SJSA1 (cell line): ENCODE results near the gene COL20A1. TPM values are rescaled to one million over a fixed set of nuclear protein-coding genes. Genes with fewer than 3 reads are reported as not detected.

ENCODE experiments used
- DNase-seq, 2 experiments: peaks; one replicate each; pipeline ENCODE4 v3.0.0-alpha.2; 2015 to 2020; ENCODE audit warnings: low spot score in 2 of 2, low read depth in 1 of 2
- H3K27ac ChIP-seq: fragments of 250-450 bp; sonication (Bioruptor Pico); 2 replicates; pipeline ENCODE4 v1.5.1; 2020; ENCODE audit warnings: mild to moderate bottlenecking, moderate library complexity
- H3K27me3 ChIP-seq: fragments of 250-450 bp; sonication (Bioruptor Pico); replicated peaks from 2 replicates; pipeline ENCODE4 v1.5.1; 2020; ENCODE audit warnings: mild to moderate bottlenecking, moderate library complexity
- H3K36me3 ChIP-seq: fragments of 250-450 bp; sonication (Bioruptor Pico); 2 replicates; pipeline ENCODE4 v1.5.1; 2020; ENCODE audit warnings: mild to moderate bottlenecking
- H3K4me1 ChIP-seq: fragments of 250-450 bp; sonication (Bioruptor Pico); replicated peaks from 2 replicates; pipeline ENCODE4 v1.6.1; 2021; ENCODE audit warnings: mild to moderate bottlenecking
- H3K4me3 ChIP-seq: fragments of 250-450 bp; sonication (Bioruptor Pico); 2 replicates; pipeline ENCODE4 v1.5.1; 2020; ENCODE audit warnings: mild to moderate bottlenecking
- H3K9me3 ChIP-seq: fragments of 250-450 bp; sonication (Bioruptor Pico); replicated peaks from 2 replicates; pipeline ENCODE4 v1.5.1; 2020; ENCODE audit warnings: mild to moderate bottlenecking
- total RNA-seq: library from RNA; depleted of rRNA; stranded (reverse); fragments of >200 nt; shearing (Covaris generic); gene quantifications from 2 replicates; pipeline ENCODE4 v1.2.3, GENCODE V29; 2014

The COL20A1 gene
- total RNA-seq, 1 experiment from 2014 or later = not detected

- Histone ChIP-seq H3K4me3 (no peak overlapping the region), H3K27me3 (peaks cover 57% of the 10 kb centered on the region), H3K36me3 (no peaks in the 10 kb centered on the region), H3K4me1 (no peaks in the 10 kb centered on the region), H3K9me3 (no peaks in the 10 kb centered on the region), H3K27ac (no peak overlapping the region)
- DNase-seq = no peak
Measured at GRCh38 chr20:63265891-63266515, 27.0 kb upstream of the COL20A1 start.

- H3K4me3 ChIP-seq = no peak overlapping the region
- DNase-seq = no peak
- H3K27me3 ChIP-seq = peaks cover 46% of the 10 kb centered on the region
- no peak overlapping the region for H3K27ac ChIP-seq
- H3K4me1 ChIP-seq = no peaks in the 10 kb centered on the region; the same call in 1 of the 2 replicates
- no peaks in the 10 kb centered on the region for H3K9me3 ChIP-seq
- peaks cover 2% of the 10 kb centered on the region for H3K36me3 ChIP-seq
Measured at GRCh38 chr20:63267691-63268090, 25.3 kb upstream of the COL20A1 start.

GRCh38 chr20:63268256-63268655 is 24.7 kb upstream of the COL20A1 start:
- H3K36me3 ChIP-seq = peaks cover 5% of the 10 kb centered on the region
- H3K4me1 ChIP-seq = peaks cover under 1% of the 10 kb centered on the region
- no peak overlapping the region for H3K27ac ChIP-seq
- H3K9me3 ChIP-seq = no peaks in the 10 kb centered on the region
- DNase-seq = no peak
- peaks cover 40% of the 10 kb centered on the region for H3K27me3 ChIP-seq
- H3K4me3 ChIP-seq = no peak overlapping the region

GRCh38 chr20:63268671-63269439 is 24.1 kb upstream of the COL20A1 start:
- no peak for DNase-seq
- H3K27ac ChIP-seq = no peak overlapping the region

GRCh38 chr20:63269724-63270123 is 23.3 kb upstream of the COL20A1 start:
- Histone ChIP-seq H3K9me3 (no peaks in the 10 kb centered on the region), H3K4me1 (peaks cover 12% of the 10 kb centered on the region), H3K4me3 (no peak overlapping the region), H3K27ac (no peak overlapping the region), H3K27me3 (peaks cover 26% of the 10 kb centered on the region), H3K36me3 (peaks cover 8% of the 10 kb centered on the region)
- DNase-seq = no peak

More at GRCh38 chr20:63268671-63269439, 24.1 kb upstream of the COL20A1 start:
- H3K9me3 ChIP-seq = no peaks in the 10 kb centered on the region
- peaks cover 34% of the 10 kb centered on the region for H3K27me3 ChIP-seq
- H3K36me3 ChIP-seq = peaks cover 5% of the 10 kb centered on the region
- no peak overlapping the region for H3K4me3 ChIP-seq
- peaks cover 6% of the 10 kb centered on the region for H3K4me1 ChIP-seq

- Histone ChIP-seq H3K4me1 (peaks cover 12% of the 10 kb centered on the region), H3K9me3 (no peaks in the 10 kb centered on the region), H3K4me3 (no peak overlapping the region), H3K27ac (no peak overlapping the region), H3K27me3 (peaks cover 18% of the 10 kb centered on the region), H3K36me3 (peaks cover 19% of the 10 kb centered on the region)
- no peak for DNase-seq
Measured at GRCh38 chr20:63270606-63271325, 22.2 kb upstream of the COL20A1 start.

GRCh38 chr20:63272105-63273058 is 20.6 kb upstream of the COL20A1 start, which contains the start of gene ARFGAP1:
ARFGAP1 (plus strand) TSS chr20:63272813; CDS start chr20:63275581, 2,768 bp downstream.
- H3K4me1 ChIP-seq = peaks cover 12% of the 10 kb centered on the region
- peak; percentile 52 to 88 for DNase-seq
- H3K4me3 ChIP-seq = peak within 1 kb of the TSS; percentile 99
- H3K9me3 ChIP-seq = no peaks in the 10 kb centered on the region
- peaks cover 12% of the 10 kb centered on the region for H3K27me3 ChIP-seq
- H3K27ac ChIP-seq = peak within 1 kb of the TSS; percentile 66; the same call in 1 of the 2 replicates
- peaks cover 35% of the 10 kb centered on the region for H3K36me3 ChIP-seq

- no peak for DNase-seq
Measured at GRCh38 chr20:63273059-63273579, 19.9 kb upstream of the COL20A1 start.

GRCh38 chr20:63273635-63274380 is 19.2 kb upstream of the COL20A1 start:
- Histone ChIP-seq H3K4me3 (peak overlapping the region; percentile 99), H3K36me3 (peaks cover 49% of the 10 kb centered on the region), H3K9me3 (no peaks in the 10 kb centered on the region), H3K27me3 (no peaks in the 10 kb centered on the region; the same call in none of the 2 replicates), H3K4me1 (peaks cover 12% of the 10 kb centered on the region), H3K27ac (peak overlapping the region; percentile 66; the same call in 1 of the 2 replicates)
- peak; percentile 47 to 70 for DNase-seq

More at GRCh38 chr20:63273059-63273579, 19.9 kb upstream of the COL20A1 start:
- peak overlapping the region; percentile 99 for H3K4me3 ChIP-seq
- H3K27me3 ChIP-seq = peaks cover 7% of the 10 kb centered on the region
- peak overlapping the region; percentile 66; the same call in 1 of the 2 replicates for H3K27ac ChIP-seq
- H3K4me1 ChIP-seq = peaks cover 12% of the 10 kb centered on the region
- no peaks in the 10 kb centered on the region for H3K9me3 ChIP-seq
- peaks cover 42% of the 10 kb centered on the region for H3K36me3 ChIP-seq

- Histone ChIP-seq H3K27ac (no peak overlapping the region), H3K27me3 (no peaks in the 10 kb centered on the region; the same call in none of the 2 replicates), H3K9me3 (no peaks in the 10 kb centered on the region), H3K36me3 (peaks cover 57% of the 10 kb centered on the region), H3K4me1 (peaks cover 12% of the 10 kb centered on the region), H3K4me3 (no peak overlapping the region)
- no peak for DNase-seq
Measured at GRCh38 chr20:63274381-63275228, 18.4 kb upstream of the COL20A1 start.

GRCh38 chr20:63275825-63276224 is 17.2 kb upstream of the COL20A1 start:
- H3K4me1 ChIP-seq = peaks cover 12% of the 10 kb centered on the region
- no peaks in the 10 kb centered on the region for H3K9me3 ChIP-seq
- H3K27me3 ChIP-seq = no peaks in the 10 kb centered on the region; the same call in none of the 2 replicates
- H3K27ac ChIP-seq = no peak overlapping the region
- H3K36me3 ChIP-seq = peaks cover 68% of the 10 kb centered on the region
- DNase-seq = no peak
- H3K4me3 ChIP-seq = no peak overlapping the region
